HepG2 (cell line): Measurements from ENCODE around the gene PMS1. TPM values are rescaled to one million over a fixed set of nuclear protein-coding genes. Genes with fewer than 3 reads are reported as not detected.
A peak's percentile ranks its signal among the peaks of the same experiment; 100 is the strongest.

Experiments used
- BATF2 ChIP-seq: sonication (generic); formaldehyde crosslinking; IDR thresholded peaks from 2 replicates; pipeline ENCODE4 v1.8.0; 2022; ENCODE audit warnings: mild to moderate bottlenecking, missing genetic modification reagents, moderate library complexity
- ELF3 ChIP-seq: IDR thresholded peaks from 2 replicates; pipeline ENCODE4 v1.6.1; 2016; ENCODE audit warnings: missing genetic modification reagents, missing compliant biosample characterization
- FOXP1 ChIP-seq, 2 experiments: fragments of 450-650 bp in 1 of 2; IDR thresholded peaks; 2 replicates each; pipeline ENCODE4 v1.6.1; 2017 to 2018; ENCODE audit warnings: antibody characterized with exemption in 1 of 2
- HES4 ChIP-seq: sonication (generic); formaldehyde crosslinking; IDR thresholded peaks from 2 replicates; pipeline ENCODE4 v1.9.0; 2021; ENCODE audit warnings: mild to moderate bottlenecking, missing genetic modification reagents, borderline replicate concordance
- SALL2 ChIP-seq: sonication (generic); formaldehyde crosslinking; IDR thresholded peaks from 2 replicates; pipeline ENCODE4 v1.8.1; 2023; ENCODE audit warnings: mild to moderate bottlenecking, missing genetic modification reagents, inconsistent platforms
- SPEN ChIP-seq: sonication (generic); formaldehyde crosslinking; IDR thresholded peaks from 2 replicates; pipeline ENCODE4 v1.5.1; 2020; ENCODE audit warnings: low read depth, mild to moderate bottlenecking, missing genetic modification reagents
- WIZ ChIP-seq: sonication (generic); formaldehyde crosslinking; IDR thresholded peaks from 2 replicates; pipeline ENCODE4 v1.5.1; 2020; ENCODE audit warnings: mild to moderate bottlenecking, missing genetic modification reagents
- ZBTB2 ChIP-seq: sonication (generic); formaldehyde crosslinking; IDR thresholded peaks from 2 replicates; pipeline ENCODE4 v1.8.0; 2022; ENCODE audit warnings: low read depth, missing genetic modification reagents
- ZBTB33 ChIP-seq: sonication (generic); formaldehyde crosslinking; IDR thresholded peaks from 2 replicates; pipeline ENCODE4 v1.4.0; 2020; ENCODE audit warnings: missing genetic modification reagents
- ZBTB7A ChIP-seq: sonication (generic); formaldehyde crosslinking; IDR thresholded peaks from 2 replicates; pipeline ENCODE4 v1.8.0; 2022; ENCODE audit warnings: mild to moderate bottlenecking, missing genetic modification reagents
- ZNF468 ChIP-seq: sonication (generic); formaldehyde crosslinking; IDR thresholded peaks from 2 replicates; pipeline ENCODE4 v1.8.0; 2022; ENCODE audit warnings: mild to moderate bottlenecking, moderate library complexity, missing genetic modification reagents
- ZNF484 ChIP-seq: sonication (generic); formaldehyde crosslinking; IDR thresholded peaks from 2 replicates; pipeline ENCODE4 v1.5.1; 2020; ENCODE audit warnings: mild to moderate bottlenecking, low read depth, missing genetic modification reagents, borderline replicate concordance
- ZNF772 ChIP-seq: sonication (generic); formaldehyde crosslinking; IDR thresholded peaks from 2 replicates; pipeline ENCODE4 v1.5.0; 2020; ENCODE audit warnings: mild to moderate bottlenecking, missing genetic modification reagents
- ZNF879 ChIP-seq: sonication (generic); formaldehyde crosslinking; IDR thresholded peaks from 2 replicates; pipeline ENCODE4 v1.8.1; 2023; ENCODE audit warnings: missing genetic modification reagents
- ZSCAN22 ChIP-seq: sonication (generic); formaldehyde crosslinking; IDR thresholded peaks from 2 replicates; pipeline ENCODE4 v1.4.0; 2020; ENCODE audit warnings: mild to moderate bottlenecking, missing genetic modification reagents
- polyA plus RNA-seq, 8 experiments: library from polyadenylated mRNA; depleted of rRNA in 3 of 8; stranded (reverse) in 7 of 8; unstranded in 1 of 8; fragments of >200 nt; fragmentation: Illumina TruSeq in 4 of 8; extraction: Trizol in 4 of 8; gene quantifications; 2 replicates each; pipeline versions ENCODE4 v1.2.1 to v1.2.3, GENCODE V29; 2011 to 2016; ENCODE audit warnings: low read depth in 4 of 8, missing spikeins in 1 of 8, mixed read lengths in 1 of 8; ENCODE audit not compliant: insufficient read depth in 1 of 8
- total RNA-seq, 5 experiments: library from RNA; depleted of rRNA; stranded (reverse); fragments of >200 nt; fragmentation: Illumina TruSeq; extraction: Trizol; gene quantifications; 2 replicates each; pipeline ENCODE4 v1.2.3, GENCODE V29; 2016; ENCODE audit warnings: low read depth in 1 of 5

The PMS1 gene
- total and polyA plus RNA-seq, 2 of the 13 experiments (the other 11 are each of a cell fraction or from before 2014, with no cell fraction given), result 14.6 to 39.9 TPM

GRCh38 chr2:189762229-189762550 lies 22.1 kb upstream of the PMS1 start (continued):
- no peak for TF ChIP-seq ZBTB7A (CRISPR knock-in tag)
- TF ChIP-seq ZBTB33 (CRISPR knock-in tag), result no peak
- peak; percentile 74; the same call in 1 of the 2 replicates for TF ChIP-seq ZNF879 (CRISPR knock-in tag)
- TF ChIP-seq HES4 (CRISPR knock-in tag), result no peak
- TF ChIP-seq ZSCAN22 (CRISPR knock-in tag), result no peak
- TF ChIP-seq FOXP1 (IDR thresholded peaks at IDR 0.05), result no peak
- TF ChIP-seq FOXP1 (CRISPR knock-in tag; IDR thresholded peaks at IDR 0.05), result no peak
- TF ChIP-seq ELF3, result no peak
- no peak for TF ChIP-seq ZNF484 (CRISPR knock-in tag)
- no peak for TF ChIP-seq ZBTB2
- TF ChIP-seq ZNF772, result no peak
- peak; percentile 16; the same call in 1 of the 2 replicates for TF ChIP-seq BATF2 (CRISPR knock-in tag)
- no peak for TF ChIP-seq ZNF468 (CRISPR knock-in tag)
- TF ChIP-seq WIZ (CRISPR knock-in tag), result no peak
- TF ChIP-seq SALL2 (CRISPR knock-in tag), result no peak
- no peak for TF ChIP-seq SPEN (CRISPR knock-in tag)
